Measurements from ENCODE around the gene BLM.

The BLM gene

DNA sequence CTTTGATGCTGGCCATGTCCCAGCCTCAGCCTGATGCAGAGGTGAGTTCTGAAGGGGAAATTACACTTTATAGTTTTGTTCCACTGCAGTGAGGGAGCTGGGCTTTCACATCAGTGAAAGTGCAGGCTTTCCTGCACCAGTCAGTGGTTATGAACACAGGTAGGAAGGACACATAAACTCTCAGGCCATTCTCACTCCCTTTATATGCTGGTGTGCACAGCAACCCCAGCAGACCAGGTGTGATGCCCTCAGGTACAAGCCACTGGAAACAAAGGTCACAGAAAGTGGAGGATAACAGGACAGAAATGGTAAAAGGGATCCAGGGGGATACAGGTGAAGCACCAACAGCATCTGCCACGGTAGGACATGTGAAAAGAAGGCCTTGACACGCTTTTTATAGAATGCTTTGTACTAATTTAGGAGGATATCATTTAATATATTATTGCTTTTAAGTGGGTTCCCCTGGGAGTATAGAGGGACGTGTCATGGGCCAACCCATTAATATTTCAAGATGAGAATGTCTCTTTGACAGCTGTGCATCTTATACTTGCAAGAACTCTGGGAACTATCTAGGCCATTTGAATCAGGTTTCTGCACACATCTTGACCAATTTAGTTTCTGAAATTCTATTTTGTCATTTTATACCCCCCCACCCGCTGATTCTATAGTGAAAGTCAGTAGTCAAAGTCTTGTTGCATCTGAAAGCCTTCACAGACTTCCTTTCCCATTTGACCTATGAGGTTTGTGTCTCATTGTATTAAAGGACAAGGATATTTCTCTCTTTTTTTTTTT lies 25.0 kb upstream of the BLM start:
- no peak for DNase-seq (ENCODE audit: low spot score)

DNA sequence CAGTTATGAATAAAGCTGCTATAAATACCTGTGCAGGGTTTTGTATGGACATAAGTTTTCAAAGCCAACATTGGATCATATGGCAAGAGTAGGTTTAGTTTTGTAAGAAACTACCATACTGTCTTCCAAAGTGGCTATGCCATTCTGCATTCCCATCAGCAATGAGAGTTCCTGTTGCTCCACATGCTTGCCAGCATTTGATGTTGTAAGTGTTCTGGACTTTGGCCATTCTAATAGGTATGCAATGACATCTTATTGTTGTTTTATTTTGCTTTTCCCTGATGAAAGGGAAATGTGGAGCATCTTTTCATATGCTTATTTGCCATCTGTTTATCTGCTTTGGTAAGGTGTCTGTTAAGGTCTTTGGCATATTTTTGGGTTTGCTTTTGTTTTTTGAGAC lies 22.2 kb upstream of the BLM start:
- DNase-seq (ENCODE audit: low spot score) = no peak

GRCh38 chr15:90697175-90697574 lies 20.0 kb upstream of the BLM start:
- DNase-seq (ENCODE audit: low spot score) = no peak

- no peak for DNase-seq (ENCODE audit: low spot score)
Measured at GRCh38 chr15:90698629-90699028, 18.5 kb upstream of the BLM start.

- no peak for DNase-seq (ENCODE audit: low spot score)
Measured at GRCh38 chr15:90701048-90701447, 16.1 kb upstream of the BLM start.

DNA sequence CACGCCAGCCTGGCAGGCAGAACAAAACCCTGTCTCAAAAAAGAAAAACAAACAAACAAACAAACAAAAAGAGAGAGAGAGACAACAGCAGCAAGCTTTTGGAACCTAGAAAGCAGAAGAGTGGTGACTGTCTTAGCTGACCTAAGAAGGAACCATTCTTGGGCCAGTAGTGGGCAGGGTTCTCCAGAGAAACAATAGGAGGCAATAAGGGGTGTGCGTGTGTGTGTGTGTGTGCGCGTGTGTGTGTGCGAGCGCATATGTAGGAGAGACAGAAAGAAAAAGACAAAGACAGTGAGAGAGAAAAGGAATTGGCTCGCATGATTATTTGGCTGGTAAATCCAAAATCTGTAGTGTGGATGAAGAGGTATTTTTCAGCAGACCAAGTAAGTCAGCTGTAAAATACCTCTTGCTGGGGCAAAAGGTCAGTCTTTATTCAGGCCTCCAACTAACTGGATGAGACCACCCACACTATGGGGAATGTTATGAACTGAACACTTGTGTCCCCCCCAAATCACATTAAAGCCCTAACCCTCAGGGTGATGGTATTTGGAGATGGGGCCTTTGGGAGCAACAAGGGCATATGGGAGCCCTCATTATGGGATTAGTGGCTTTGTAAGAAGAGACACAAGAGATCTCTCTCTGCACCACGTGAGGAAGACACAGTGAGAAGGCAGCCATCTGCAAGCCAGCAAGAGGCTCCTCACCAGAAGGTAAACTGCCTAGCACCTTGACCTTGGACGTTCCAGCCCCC lies 15.1 kb upstream of the BLM start:
- DNase-seq (ENCODE audit: low spot score) = no peak

- no peak for DNase-seq (ENCODE audit: low spot score)
Measured at GRCh38 chr15:90703455-90703854, 13.7 kb upstream of the BLM start.

DNA sequence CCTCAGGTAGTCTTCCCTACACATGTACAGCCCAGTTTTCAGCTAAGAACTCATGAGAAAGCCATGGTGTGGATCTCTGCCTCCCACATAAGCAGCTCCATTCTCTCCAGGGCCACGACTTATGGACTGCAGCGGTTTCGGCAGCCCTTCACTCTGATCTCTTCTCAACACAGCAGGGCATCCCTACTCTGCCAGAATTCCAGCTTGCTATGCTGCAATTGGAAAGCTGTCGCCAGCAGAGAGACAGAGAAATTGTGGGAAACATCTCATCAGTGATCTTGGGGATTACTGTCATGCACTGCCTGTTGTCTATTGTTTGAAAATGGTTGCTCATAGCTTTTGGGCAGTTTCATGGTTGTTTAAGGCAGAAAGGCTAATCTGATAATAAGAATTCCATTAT lies 11.9 kb upstream of the BLM start:
- DNase-seq (ENCODE audit: low spot score) = no peak

DNA sequence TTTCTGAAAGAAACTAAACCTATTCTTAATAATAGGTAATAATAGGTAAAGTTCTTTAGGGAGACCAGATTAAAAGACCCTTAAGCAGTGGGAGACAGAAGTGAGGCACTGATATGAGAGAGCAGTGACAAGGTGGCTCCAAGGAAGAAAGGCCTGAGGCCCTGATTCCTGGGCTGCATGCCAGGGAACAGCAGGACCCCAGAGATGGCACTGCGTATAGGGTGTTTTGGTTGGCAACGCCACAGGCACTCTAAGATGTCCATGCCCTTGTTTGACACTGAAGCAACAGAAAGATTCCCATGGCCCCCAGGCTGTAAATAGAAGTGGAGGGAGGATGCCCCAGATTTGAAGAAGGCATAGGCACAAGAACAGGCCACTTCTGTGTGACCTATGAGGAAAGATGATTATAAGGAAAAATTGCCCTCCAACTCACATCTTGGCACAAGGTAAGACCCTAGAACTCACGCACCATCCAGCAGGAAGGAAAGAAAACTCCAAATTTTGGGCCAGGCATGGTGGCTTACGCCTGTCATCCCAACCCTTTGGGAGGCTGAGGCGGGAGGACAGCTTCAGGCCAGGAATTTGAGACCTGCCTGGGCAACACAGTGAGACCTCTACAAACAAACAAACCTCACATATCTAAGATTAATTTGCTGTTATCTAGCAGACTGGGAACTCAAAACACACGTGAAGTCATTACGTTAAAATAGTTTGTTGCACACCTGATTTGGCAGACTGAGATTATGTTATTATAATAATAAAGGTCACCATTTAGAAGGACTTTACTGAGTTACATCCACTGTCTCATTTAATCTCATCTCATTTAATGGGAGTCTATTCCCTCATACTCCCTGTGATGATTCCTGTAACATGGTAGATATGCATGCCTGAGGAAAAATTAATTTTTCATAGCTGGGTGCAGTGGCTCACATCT lies 10.5 kb upstream of the BLM start:
- no peak for DNase-seq (ENCODE audit: low spot score)

GRCh38 chr15:90707489-90707888 lies 9.7 kb upstream of the BLM start:
- DNase-seq (ENCODE audit: low spot score) = no peak

DNA sequence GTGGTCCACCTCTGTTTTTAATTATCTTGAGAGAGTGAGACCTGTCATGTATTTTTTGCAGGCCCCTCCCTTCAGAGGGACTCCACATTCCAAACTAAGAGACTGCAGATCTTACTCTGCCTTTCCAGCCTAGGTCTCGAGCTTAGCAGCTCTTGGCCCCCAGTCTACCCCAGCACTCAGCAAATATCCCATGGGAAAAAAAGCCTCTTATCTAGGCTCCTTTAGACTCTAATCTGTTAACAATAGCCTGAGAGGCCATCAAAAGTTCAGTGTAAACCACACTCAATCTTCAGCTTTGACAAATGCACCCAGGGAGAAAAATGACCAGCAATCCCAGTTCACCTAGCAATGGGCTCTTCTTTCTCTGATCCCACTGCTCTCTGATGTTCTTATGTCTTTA lies 8.6 kb upstream of the BLM start:
- DNase-seq (ENCODE audit: low spot score) = no peak

DNA sequence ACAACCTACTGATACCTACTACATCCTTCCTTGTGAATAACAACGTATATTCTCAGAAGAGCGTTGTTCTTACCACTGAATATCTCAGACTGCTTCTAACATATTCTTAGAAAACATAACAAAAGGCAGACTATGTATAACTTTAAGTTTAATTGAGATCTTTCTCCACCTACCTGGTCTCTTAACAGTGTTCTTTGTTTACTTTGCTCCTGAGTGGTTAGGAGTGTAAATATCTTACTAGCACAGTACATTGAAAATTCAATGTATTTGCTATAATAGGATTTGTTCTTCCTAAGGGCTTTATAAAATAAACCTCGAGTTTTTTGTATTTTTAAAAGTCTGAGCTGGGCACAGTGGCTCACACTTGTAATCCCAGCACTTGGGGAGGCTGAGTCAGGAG lies 7.9 kb upstream of the BLM start:
- no peak for DNase-seq (ENCODE audit: low spot score)

DNA sequence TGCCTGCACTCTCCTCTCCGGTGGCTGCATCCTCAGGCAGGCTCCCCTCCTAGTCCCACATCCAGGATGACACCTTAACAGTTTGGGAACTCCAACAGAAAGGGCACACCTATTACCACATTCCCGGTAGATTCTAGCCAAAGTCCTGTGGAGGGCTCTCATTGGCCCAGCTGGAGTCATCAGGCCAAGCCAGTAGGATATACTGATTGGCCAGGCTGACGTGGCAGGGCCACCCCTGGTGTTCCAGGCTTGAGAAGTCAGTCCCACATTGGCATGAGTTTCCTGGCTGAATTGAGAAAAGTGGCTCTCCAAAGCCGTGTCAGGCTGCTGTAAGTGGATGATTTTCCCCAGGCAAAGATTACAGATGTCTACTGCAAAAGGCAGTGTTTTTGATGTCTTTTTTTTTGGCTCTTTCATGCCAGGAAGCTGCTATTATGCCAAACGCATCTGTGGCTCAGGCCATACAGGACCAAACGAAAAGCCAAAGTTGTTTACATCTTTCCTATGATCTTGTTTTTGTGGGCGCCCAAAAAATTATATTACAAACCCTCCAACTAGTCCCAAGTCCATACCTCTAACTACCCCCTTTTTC lies 6.6 kb upstream of the BLM start:
- DNase-seq (ENCODE audit: low spot score) = peak; percentile 57

DNA sequence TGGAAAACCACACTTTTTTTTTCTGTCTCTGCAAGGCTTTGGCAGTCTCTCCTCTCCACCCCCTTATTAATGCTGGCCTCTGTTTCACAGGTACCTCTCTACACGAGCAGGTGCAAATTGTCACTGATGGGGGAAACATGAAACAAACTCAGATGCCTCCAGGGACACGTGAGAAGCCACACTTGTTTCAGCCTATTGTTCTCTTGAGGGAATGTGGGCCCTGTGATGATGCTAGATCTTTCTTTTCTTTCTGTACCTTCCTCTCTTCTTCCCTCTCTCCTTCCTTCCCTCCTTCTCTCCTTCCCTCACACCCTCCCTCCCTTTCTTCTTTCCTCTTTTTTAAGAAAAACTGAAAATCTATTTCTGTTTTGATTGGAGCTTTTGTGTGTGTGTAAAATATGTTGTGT lies 5.7 kb upstream of the BLM start:
- DNase-seq (ENCODE audit: low spot score) = no peak

DNA sequence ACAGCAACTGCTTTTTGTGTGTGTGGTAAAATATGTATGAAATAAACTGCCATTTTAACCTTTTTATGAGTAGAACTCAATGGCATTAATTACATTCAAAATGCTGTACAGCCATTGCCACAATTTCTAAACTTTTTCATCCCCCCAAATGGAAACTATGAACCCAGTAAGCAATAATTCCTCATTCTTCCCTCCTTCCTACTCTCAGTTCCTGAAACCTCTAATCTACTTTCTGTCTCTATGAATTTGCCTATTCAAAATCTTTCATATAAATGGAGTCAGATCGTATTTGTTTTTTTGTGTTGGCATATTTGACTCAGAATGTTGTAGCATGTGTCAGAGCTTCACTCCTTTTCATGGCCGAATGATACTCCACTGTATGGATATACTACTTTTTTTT lies 5.3 kb upstream of the BLM start:
- no peak for DNase-seq (ENCODE audit: low spot score)

GRCh38 chr15:90713081-90713480 lies 4.1 kb upstream of the BLM start:
- DNase-seq (ENCODE audit: low spot score) = no peak

DNA sequence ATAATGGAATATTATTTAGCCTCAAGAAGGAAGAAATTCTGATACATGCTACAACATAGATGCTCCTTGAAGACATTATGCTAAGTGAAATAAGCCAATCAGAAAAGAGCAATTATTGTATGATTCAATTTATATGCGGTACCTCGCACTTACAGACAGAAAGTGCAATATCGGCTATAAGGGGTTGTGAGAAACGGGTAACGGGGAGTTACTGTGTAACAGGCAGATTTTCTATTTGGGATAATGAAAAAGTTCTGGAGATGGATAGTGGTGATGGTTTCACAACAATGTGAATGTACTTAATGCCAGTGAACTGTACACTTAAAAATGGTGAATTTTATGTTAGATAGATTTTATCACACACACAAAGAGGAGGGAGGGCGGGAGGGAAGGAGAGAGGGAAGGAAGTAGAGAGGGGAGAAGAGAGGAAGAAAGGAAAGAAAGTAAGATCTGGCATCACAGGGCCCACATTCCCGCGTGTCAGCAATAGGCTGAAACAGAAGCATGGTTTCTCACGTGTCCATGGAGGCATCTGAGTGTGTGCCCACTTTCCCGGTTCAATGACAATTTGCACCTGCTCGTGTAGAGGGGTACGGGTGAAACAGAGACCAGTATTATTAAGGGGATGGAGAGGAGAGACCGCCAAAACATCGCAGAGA lies 700 bp upstream of the BLM start:
- no peak for DNase-seq (ENCODE audit: low spot score)

GRCh38 chr15:90718232-90718631 lies 1.1 kb downstream of the BLM start:
- no peak for DNase-seq (ENCODE audit: low spot score)

GRCh38 chr15:90720131-90720530 lies 3.0 kb downstream of the BLM start:
- no peak for DNase-seq (ENCODE audit: low spot score)

DNA sequence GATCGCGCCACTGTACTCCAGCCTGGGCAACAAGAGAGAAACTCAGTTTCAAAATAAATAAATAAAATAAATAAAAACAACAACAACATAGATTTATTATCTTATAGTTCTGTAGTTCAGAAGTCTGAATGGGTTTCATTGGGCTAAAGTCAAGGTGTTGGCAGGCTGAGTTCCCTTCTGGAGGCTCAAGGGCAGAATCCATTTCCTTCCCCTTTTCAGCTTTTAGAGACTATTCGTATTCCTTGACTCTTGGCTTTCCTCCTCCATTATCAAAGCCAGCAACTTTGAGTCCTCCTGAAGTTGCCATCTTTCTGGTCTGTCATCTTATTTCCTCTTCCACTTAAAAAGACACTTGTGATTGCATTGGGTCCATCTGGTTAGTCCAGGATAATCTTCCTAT lies 12.1 kb downstream of the BLM start:
- DNase-seq (ENCODE audit: low spot score) = no peak

DNA sequence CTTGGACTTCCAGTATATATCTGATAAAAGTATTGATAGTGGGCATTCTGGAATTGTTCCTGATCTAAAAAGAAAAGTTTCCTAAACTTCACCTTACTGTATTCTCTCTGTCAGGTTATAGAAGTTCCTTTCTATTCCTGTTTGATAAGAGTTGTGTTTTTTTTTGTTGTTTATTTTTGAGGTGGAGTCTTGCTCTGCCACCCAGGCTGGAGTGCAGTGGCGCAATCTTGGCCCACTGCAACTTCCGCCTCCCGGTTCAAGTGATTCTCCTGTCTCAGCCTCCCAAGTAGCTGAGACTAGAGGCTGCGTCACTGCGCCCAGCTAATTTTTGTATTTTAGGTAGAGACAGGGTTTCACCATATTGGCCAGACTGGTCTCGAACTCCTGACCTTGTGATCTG lies 13.1 kb downstream of the BLM start:
- DNase-seq (ENCODE audit: low spot score) = no peak

- DNase-seq (ENCODE audit: low spot score) = no peak
Measured at GRCh38 chr15:90735923-90736322, 18.8 kb downstream of the BLM start.
